ENCODE measurements around the gene NFIA.

NFIA gene
- 0.55 to 27.1 (median 12.6) reads per million in 17 experiments for total RNA-seq

GRCh38 chr1:61082311-61083012, at the start of gene NFIA:
TSS of gene NFIA (plus strand) at chr1:61082561.
- DNase-seq = peak; percentile 50 to 78 (median 70)

GRCh38 chr1:61035880-61036279, 46.5 kb upstream of the NFIA start:
- no peak for DNase-seq

- no peak for DNase-seq
These were observed 39.8 kb upstream of the NFIA start for GRCh38 chr1:61042466-61043009.

- peak; percentile 84 to 94 (median 92) for DNase-seq
These were observed 39.1 kb upstream of the NFIA start for GRCh38 chr1:61043010-61043820.

- DNase-seq = no peak
These were observed 35.9 kb upstream of the NFIA start for GRCh38 chr1:61046434-61046833.

GRCh38 chr1:61047061-61047460, 35.3 kb upstream of the NFIA start:
- no peak for DNase-seq

GRCh38 chr1:61049850-61050540, 32.4 kb upstream of the NFIA start:
- DNase-seq = peak; percentile 90 to 95 (median 94)

- peak; percentile 9 to 72 (median 48) for DNase-seq
These were observed 31.6 kb upstream of the NFIA start for GRCh38 chr1:61050541-61051442.

GRCh38 chr1:61051443-61051718, 31.0 kb upstream of the NFIA start:
- no peak for DNase-seq

- no peak for DNase-seq
These were observed 30.5 kb upstream of the NFIA start for GRCh38 chr1:61051719-61052394.

- DNase-seq = peak in 2 of 4 experiments; percentile 10 to 33
These were observed 29.8 kb upstream of the NFIA start for GRCh38 chr1:61052395-61053225.

- peak in 1 of 4 experiments; percentile 19 for DNase-seq
These were observed 29.1 kb upstream of the NFIA start for GRCh38 chr1:61053226-61053711.

- peak; percentile 7 to 64 (median 36) for DNase-seq
These were observed 28.4 kb upstream of the NFIA start for GRCh38 chr1:61053712-61054600.

- no peak for DNase-seq
These were observed 27.8 kb upstream of the NFIA start for GRCh38 chr1:61054601-61054993.

- no peak for DNase-seq
These were observed 27.2 kb upstream of the NFIA start for GRCh38 chr1:61055110-61055614.

GRCh38 chr1:61056196-61056572, 26.2 kb upstream of the NFIA start:
- no peak for DNase-seq

- peak; percentile 62 to 75 (median 68) for DNase-seq
These were observed 25.6 kb upstream of the NFIA start for GRCh38 chr1:61056573-61057439.
